ENCODE results near the gene MAF. TPM values are rescaled to one million over a fixed set of nuclear protein-coding genes. Genes with fewer than 3 reads are reported as not detected.

Gene MAF
- polyA plus RNA-seq, 1 experiment, result 0.07 TPM

DNA sequence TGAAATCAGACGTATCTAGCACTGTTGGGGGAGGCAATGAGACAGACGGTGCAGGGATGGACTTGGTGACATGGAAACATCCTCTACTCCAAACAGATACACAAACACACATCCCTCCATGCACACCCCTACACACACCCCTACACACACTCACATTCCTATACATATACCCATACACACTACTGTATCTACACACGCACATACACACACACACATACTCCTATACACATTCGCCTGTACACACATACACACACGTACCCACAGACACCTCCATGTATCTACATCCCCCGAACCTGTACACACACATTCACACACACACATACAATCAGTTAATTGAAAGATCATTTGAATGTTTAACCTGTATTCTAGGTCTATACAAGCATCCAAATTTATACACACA lies 53.5 kb downstream of the MAF start:
- no peak for DNase-seq (ENCODE audit: low read depth, low spot score)
- CTCF ChIA-PET, result no interaction called here

More for the DNA sequence above, 53.5 kb downstream of the MAF start:
- H3K4me3 ChIP-seq (ENCODE audit: low read depth, low read length), result no peak overlapping the region
- H3K9me3 ChIP-seq (ENCODE audit: control insufficient read depth, insufficient read depth, low read length), result peaks cover 25% of the 10 kb centered on the region
- TF ChIP-seq, protein P1, sequence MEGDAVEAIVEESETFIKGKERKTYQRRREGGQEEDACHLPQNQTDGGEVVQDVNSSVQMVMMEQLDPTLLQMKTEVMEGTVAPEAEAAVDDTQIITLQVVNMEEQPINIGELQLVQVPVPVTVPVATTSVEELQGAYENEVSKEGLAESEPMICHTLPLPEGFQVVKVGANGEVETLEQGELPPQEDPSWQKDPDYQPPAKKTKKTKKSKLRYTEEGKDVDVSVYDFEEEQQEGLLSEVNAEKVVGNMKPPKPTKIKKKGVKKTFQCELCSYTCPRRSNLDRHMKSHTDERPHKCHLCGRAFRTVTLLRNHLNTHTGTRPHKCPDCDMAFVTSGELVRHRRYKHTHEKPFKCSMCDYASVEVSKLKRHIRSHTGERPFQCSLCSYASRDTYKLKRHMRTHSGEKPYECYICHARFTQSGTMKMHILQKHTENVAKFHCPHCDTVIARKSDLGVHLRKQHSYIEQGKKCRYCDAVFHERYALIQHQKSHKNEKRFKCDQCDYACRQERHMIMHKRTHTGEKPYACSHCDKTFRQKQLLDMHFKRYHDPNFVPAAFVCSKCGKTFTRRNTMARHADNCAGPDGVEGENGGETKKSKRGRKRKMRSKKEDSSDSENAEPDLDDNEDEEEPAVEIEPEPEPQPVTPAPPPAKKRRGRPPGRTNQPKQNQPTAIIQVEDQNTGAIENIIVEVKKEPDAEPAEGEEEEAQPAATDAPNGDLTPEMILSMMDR (IDR thresholded peaks at IDR 0.05; ENCODE audit: low read depth, low read length), result no peak
- POLR2A ChIA-PET, result no interaction called here
- H3K27ac ChIP-seq (ENCODE audit: low read depth, low read length), result no peak overlapping the region
- no peaks in the 10 kb centered on the region for H3K27me3 ChIP-seq (ENCODE audit: control insufficient read depth, insufficient read depth, low read length)

All from AG04450 (cell line).